GM06990 (cell line): ENCODE measurements around the gene ISLR2.

ENCODE experiments used
- DNase-seq: peaks from one replicate; pipeline ENCODE4 v3.0.0-alpha.2; 2011; ENCODE audit not compliant: insufficient read length; ENCODE audit errors: extremely low read depth
- H3K27me3 ChIP-seq: replicated peaks from 2 replicates; pipeline ENCODE4 v1.6.0; 2011; ENCODE audit warnings: low read length; ENCODE audit not compliant: control insufficient read depth, insufficient read depth
- H3K36me3 ChIP-seq: 2 replicates; pipeline ENCODE4 v1.5.1; 2011; ENCODE audit warnings: low read length; ENCODE audit not compliant: control insufficient read depth, insufficient read depth
- H3K4me3 ChIP-seq: replicated peaks from 2 replicates; pipeline ENCODE4 v1.5.1; 2011; ENCODE audit warnings: low read depth, mild to moderate bottlenecking, control low read depth, low read length
- CTCF ChIP-seq: IDR thresholded peaks from 2 replicates; pipeline ENCODE4 v1.5.1; 2011; ENCODE audit warnings: low read length, control low read depth, mild to moderate bottlenecking, inconsistent platforms; ENCODE audit not compliant: insufficient read depth, poor library complexity, severe bottlenecking

The ISLR2 gene

GRCh38 chr15:74131628-74132413, 1.4 kb downstream of the ISLR2 start:
- no peak overlapping the region for H3K4me3 ChIP-seq
- no peaks in the 10 kb centered on the region for H3K36me3 ChIP-seq
- H3K27me3 ChIP-seq: peaks cover 6% of the 10 kb centered on the region
- DNase-seq: no peak
- TF ChIP-seq CTCF: no peak

- TF ChIP-seq CTCF: peak; percentile 25
Observed at GRCh38 chr15:74132681-74133651, 2.6 kb downstream of the ISLR2 start.

GRCh38 chr15:74133694-74134386, 3.5 kb downstream of the ISLR2 start:
- no peak for TF ChIP-seq CTCF
- H3K27me3 ChIP-seq: peaks cover 6% of the 10 kb centered on the region
- H3K4me3 ChIP-seq: no peak overlapping the region
- DNase-seq: no peak
- H3K36me3 ChIP-seq: no peaks in the 10 kb centered on the region

More at GRCh38 chr15:74132681-74133651, 2.6 kb downstream of the ISLR2 start:
- Histone ChIP-seq H3K27me3 (peaks cover 6% of the 10 kb centered on the region), H3K36me3 (no peaks in the 10 kb centered on the region), H3K4me3 (no peak overlapping the region)
- DNase-seq: peak; percentile 37

- H3K27me3 ChIP-seq: peaks cover 6% of the 10 kb centered on the region
Observed at GRCh38 chr15:74134387-74135027, 4.1 kb downstream of the ISLR2 start.

More at GRCh38 chr15:74134387-74135027, 4.1 kb downstream of the ISLR2 start:
- TF ChIP-seq CTCF: peak; percentile 42
- Histone ChIP-seq H3K4me3 (no peak overlapping the region), H3K36me3 (no peaks in the 10 kb centered on the region)
- DNase-seq: peak; percentile 37
